SK-N-SH (cell line): Measurements from ENCODE around the gene IMPG2. TPM values are rescaled to one million over a fixed set of nuclear protein-coding genes. Genes with fewer than 3 reads are reported as not detected.

Experiments used
- CTCF ChIA-PET: fragments of 300-600, 350-600 bp; formaldehyde crosslinking; extraction: SDS; loops from one replicate; lab custom pipeline; 2021; lab: Yijun Ruan, JAX
- POLR2A ChIA-PET: fragments of 350-600 bp; sonication (Branson Sonifier 250); formaldehyde crosslinking; extraction: SDS; loops from one replicate; lab custom pipeline; 2020; ENCODE audit warnings: antibody characterized with exemption, inconsistent platforms; lab: Yijun Ruan, JAX
- DNase-seq: peaks from one replicate; pipeline ENCODE4 v3.0.0; 2012
- H2AFZ ChIP-seq: fragments of 200-600 bp; sonication (generic); 2 replicates; pipeline ENCODE4 v1.8.1; 2016; ENCODE audit warnings: antibody characterized with exemption, mild to moderate bottlenecking, low read depth
- H3F3A ChIP-seq: fragments of 200-600 bp; sonication (generic); replicated peaks from 2 replicates; pipeline ENCODE3; 2016; ENCODE audit warnings: antibody characterized with exemption, mild to moderate bottlenecking; ENCODE audit not compliant: insufficient read depth
- H3K27ac ChIP-seq, 2 experiments: fragments of 200-500 bp in 1 of 2; fragments of 200-600 bp in 1 of 2; sonication (Bioruptor generic) in 1 of 2; sonication (generic), shearing (Covaris generic) in 1 of 2; 2 replicates each; pipeline versions ENCODE4 v1.5.1 to v1.6.1; 2014 to 2016; ENCODE audit warnings: low read depth in 2 of 2, inconsistent platforms in 1 of 2, low read length in 1 of 2, mild to moderate bottlenecking in 1 of 2, mixed read lengths in 1 of 2
- H3K27me3 ChIP-seq: fragments of 200-600 bp; sonication (generic), shearing (Covaris generic); 2 replicates; pipeline ENCODE4 v1.6.1; 2016; ENCODE audit warnings: mixed run types; ENCODE audit not compliant: insufficient read depth
- H3K36me3 ChIP-seq, 2 experiments: fragments of 200-500 bp in 1 of 2; fragments of 200-600 bp in 1 of 2; sonication (Bioruptor generic) in 1 of 2; sonication (generic) in 1 of 2; replicated peaks in 1 of 2; 2 replicates each; pipeline versions ENCODE3 to v1.5.1; 2014 to 2016; ENCODE audit warnings: low read length in 1 of 2, mild to moderate bottlenecking in 1 of 2; ENCODE audit not compliant: insufficient read depth in 2 of 2, control insufficient read depth in 1 of 2
- H3K4me1 ChIP-seq, 2 experiments: fragments of 200-500 bp in 1 of 2; fragments of 200-600 bp in 1 of 2; sonication (Bioruptor generic) in 1 of 2; sonication (generic), shearing (Covaris generic) in 1 of 2; 2 replicates each; pipeline versions ENCODE4 v1.5.1 to v1.6.1; 2014 to 2016; ENCODE audit warnings: low read depth in 1 of 2, low read length in 1 of 2, mixed run types in 1 of 2; ENCODE audit not compliant: insufficient read depth in 2 of 2, control insufficient read depth in 1 of 2
- H3K4me2 ChIP-seq: fragments of 200-600 bp; sonication (generic), shearing (Covaris generic); 2 replicates; pipeline ENCODE4 v1.6.1; 2017; ENCODE audit warnings: mixed run types
- H3K4me3 ChIP-seq, 2 experiments: fragments of 200-500 bp in 1 of 2; fragments of 200-600 bp in 1 of 2; sonication (Bioruptor generic) in 1 of 2; sonication (generic), shearing (Covaris generic) in 1 of 2; 2 replicates each; pipeline versions ENCODE4 v1.5.1 to v1.8.1; 2014 to 2016; ENCODE audit warnings: low read depth in 2 of 2, inconsistent platforms in 1 of 2, low read length in 1 of 2, mild to moderate bottlenecking in 1 of 2, mixed read lengths in 1 of 2, moderate library complexity in 1 of 2
- H3K79me2 ChIP-seq: fragments of 200-600 bp; sonication (generic); 2 replicates; pipeline ENCODE4 v1.8.1; 2017; ENCODE audit warnings: mild to moderate bottlenecking; ENCODE audit not compliant: insufficient read depth
- H3K9ac ChIP-seq: fragments of 200-600 bp; sonication (generic); 2 replicates; pipeline ENCODE4 v1.6.1; 2017; ENCODE audit warnings: mixed run types
- H3K9me2 ChIP-seq: fragments of 200-600 bp; sonication (generic); 2 replicates; pipeline ENCODE4 v1.6.1; 2017; ENCODE audit warnings: mixed run types
- H3K9me3 ChIP-seq: fragments of 200-600 bp; sonication (generic); 2 replicates; pipeline ENCODE4 v1.6.1; 2017; ENCODE audit warnings: mixed run types, mild to moderate bottlenecking, moderate library complexity
- H4K20me1 ChIP-seq: fragments of 200-600 bp; sonication (generic); 2 replicates; pipeline ENCODE4 v1.6.1; 2017; ENCODE audit warnings: mild to moderate bottlenecking, mixed run types; ENCODE audit not compliant: insufficient read depth
- EP300 ChIP-seq, 2 experiments: IDR thresholded peaks; 2 replicates each; pipeline versions ENCODE4 v1.4.0 to v1.6.1; 2012; ENCODE audit warnings: borderline replicate concordance in 1 of 2, low read depth in 1 of 2, low read length in 1 of 2
- FOXM1 ChIP-seq: IDR thresholded peaks from 2 replicates; pipeline ENCODE4 v1.4.0; 2012; ENCODE audit warnings: low read depth, mild to moderate bottlenecking
- GABPA ChIP-seq: IDR thresholded peaks from 2 replicates; pipeline ENCODE4 v1.4.0; 2012; ENCODE audit warnings: low read depth, mild to moderate bottlenecking
- JUND ChIP-seq: IDR thresholded peaks from 2 replicates; pipeline ENCODE4 v1.4.0; 2012
- MEF2A ChIP-seq: IDR thresholded peaks from 2 replicates; pipeline ENCODE4 v1.4.0; 2012; ENCODE audit warnings: low read depth, borderline replicate concordance
- MXI1 ChIP-seq: IDR thresholded peaks from 2 replicates; pipeline ENCODE4 v1.6.1; 2012; ENCODE audit warnings: mild to moderate bottlenecking, low read depth, low read length, improper control_type of control experiment
- NFIC ChIP-seq: IDR thresholded peaks from 2 replicates; pipeline ENCODE4 v1.4.0; 2012; ENCODE audit warnings: borderline replicate concordance
- NRF1 ChIP-seq: IDR thresholded peaks from 2 replicates; pipeline ENCODE4 v1.6.1; 2012; ENCODE audit warnings: low read depth, mild to moderate bottlenecking, low read length
- PBX3 ChIP-seq: IDR thresholded peaks from 2 replicates; pipeline ENCODE4; 2012
- RAD21 ChIP-seq: IDR thresholded peaks from 2 replicates; pipeline ENCODE4 v1.6.1; 2012; ENCODE audit warnings: mild to moderate bottlenecking, low read length
- RXRA ChIP-seq: IDR thresholded peaks from 2 replicates; pipeline ENCODE4 v1.4.0; 2012; ENCODE audit warnings: low read depth, mild to moderate bottlenecking, borderline replicate concordance
- TEAD4 ChIP-seq: IDR thresholded peaks from 2 replicates; pipeline ENCODE4 v1.4.0; 2012; ENCODE audit warnings: mild to moderate bottlenecking, borderline replicate concordance; ENCODE audit not compliant: insufficient read depth
- WGBS: methylation state at CpG from one replicate; pipeline ENCODE4 v1.1.6; 2017; ENCODE audit warnings: low lambda C conversion rate; 5-methylcytosine and 5-hydroxymethylcytosine counted together
- polyA plus RNA-seq, 3 experiments: library from polyadenylated mRNA; depleted of rRNA; stranded (reverse); fragments of >200 nt; gene quantifications; 2 replicates each; pipeline ENCODE4 v1.2.3, GENCODE V29; 2012
- TF ChIP-seq, protein P1 (sequence below): IDR thresholded peaks from 2 replicates; pipeline ENCODE4 v1.4.0; 2012; ENCODE audit warnings: low read depth

The IMPG2 gene
- polyA plus RNA-seq, 1 of the 3 experiments (the other 2 are of a cell fraction) = 0.03 TPM

- Histone ChIP-seq H3K4me3 (no peak overlapping the region), H3F3A (no peaks in the 10 kb centered on the region), H2AFZ (0 out of 2 replicates have a peak overlapping the region, but pooled peaks have one; percentile 27), H3K79me2 (no peaks in the 10 kb centered on the region), H3K27ac (no peak overlapping the region), H4K20me1 (no peaks in the 10 kb centered on the region), H3K4me2 (no peak overlapping the region; the same call in 1 of the 2 replicates), H3K9me2 (no peaks in the 10 kb centered on the region)
- WGBS = 61% methylated on average over 5 of the region's 5 CpGs
- TF ChIP-seq TEAD4 = no peak
- no peak for TF ChIP-seq EP300 (IDR thresholded peaks at IDR 0.05; ENCODE audit: borderline replicate concordance in 1 of 2, low read depth in 1 of 2, low read length in 1 of 2)
- no peak for TF ChIP-seq PBX3
- no peak for TF ChIP-seq RAD21
- TF ChIP-seq JUND = no peak
- TF ChIP-seq, all 33 proteins: peak for 0
- Histone ChIP-seq H3K36me3 (no peaks in the 10 kb centered on the region), H3K9ac (no peak overlapping the region), H3K9me3 (no peaks in the 10 kb centered on the region), H3K27me3 (no peaks in the 10 kb centered on the region), H3K4me1 (no peaks in the 10 kb centered on the region)
- DNase-seq = no peak
- ChIA-PET CTCF (no interaction called here), POLR2A (no interaction called here)
These were observed 117.0 kb downstream of the IMPG2 start for GRCh38 chr3:101203411-101203810.

DNA sequence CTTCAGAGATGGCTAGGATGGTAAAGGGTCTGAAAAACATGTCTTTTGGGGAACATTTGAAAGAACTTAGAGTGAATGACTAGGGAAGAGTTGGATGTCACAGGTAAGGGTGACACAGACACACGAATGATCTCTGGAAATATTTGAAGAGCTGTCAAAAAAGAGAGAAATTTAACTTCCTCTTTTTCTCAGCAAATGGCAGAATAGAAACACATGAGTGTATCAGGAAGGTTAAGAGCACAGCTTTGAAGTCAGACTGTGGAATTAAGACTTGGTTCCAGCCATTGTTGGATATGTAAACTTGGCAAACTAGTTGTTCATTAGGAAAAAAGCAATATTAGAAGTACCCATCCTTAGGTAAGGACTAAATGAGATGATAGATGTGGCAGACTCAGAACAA is 117.7 kb downstream of the IMPG2 start:
- ChIA-PET CTCF (interaction anchor here (1.2 kb wide), 1 partner anchor 11 kb away, joined by 5 read pairs; no protein-coding TSS in a partner anchor), POLR2A (no interaction called here)
- DNase-seq = no peak
- Histone ChIP-seq H3K27ac (no peak overlapping the region), H3K9ac (no peak overlapping the region), H3K4me1 (no peaks in the 10 kb centered on the region), H3K9me3 (no peaks in the 10 kb centered on the region), H3K36me3 (no peaks in the 10 kb centered on the region), H4K20me1 (no peaks in the 10 kb centered on the region), H3K9me2 (no peaks in the 10 kb centered on the region), H3K79me2 (no peaks in the 10 kb centered on the region), H3K27me3 (no peaks in the 10 kb centered on the region), H3K4me3 (no peak overlapping the region), H2AFZ (no peak overlapping the region), H3K4me2 (no peak overlapping the region)
- WGBS = 24% methylated on average over 1 of the region's 1 CpG
- no peak for TF ChIP-seq EP300 (IDR thresholded peaks at IDR 0.05; ENCODE audit: borderline replicate concordance in 1 of 2, low read depth in 1 of 2, low read length in 1 of 2)
- no peak for TF ChIP-seq MXI1
- no peak for TF ChIP-seq GABPA
- TF ChIP-seq, protein P1, sequence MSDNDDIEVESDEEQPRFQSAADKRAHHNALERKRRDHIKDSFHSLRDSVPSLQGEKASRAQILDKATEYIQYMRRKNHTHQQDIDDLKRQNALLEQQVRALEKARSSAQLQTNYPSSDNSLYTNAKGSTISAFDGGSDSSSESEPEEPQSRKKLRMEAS = no peak
- TF ChIP-seq RXRA = no peak
- no peak for TF ChIP-seq MEF2A
- TF ChIP-seq NRF1 = no peak
- no peak for TF ChIP-seq NFIC
- TF ChIP-seq FOXM1 = no peak
- TF ChIP-seq, all 33 proteins: peak for 0
- no peaks in the 10 kb centered on the region for H3F3A ChIP-seq
